Calu3 (cell line): ENCODE data around the gene FOXP4. TPM values are rescaled to one million over a fixed set of nuclear protein-coding genes. Genes with fewer than 3 reads are reported as not detected.
A peak's percentile ranks its signal among the peaks of the same experiment; 100 is the strongest.

Experiments
- BruUV-seq: library from RNA; stranded (reverse); fragments of 400-500 nt; replicated peaks from 2 replicates; lab custom pipeline; 2021; lab: Mats Ljungman, UMichigan
- CTCF ChIA-PET: fragments of 300-600 bp; sonication (Branson Sonifier 250); formaldehyde crosslinking; loops from one replicate; lab custom pipeline; 2022; ENCODE audit warnings: antibody characterized with exemption; lab: Charles Lee
- DNase-seq: peaks from one replicate; pipeline ENCODE4 v3.0.0; 2022
- H3K27ac Mint-ChIP-seq: one replicate; pipeline ENCODE4 v1.8.0; 2022; ENCODE audit warnings: mixed read lengths; ENCODE audit not compliant: unreplicated experiment
- H3K27me3 Mint-ChIP-seq: one replicate; pipeline ENCODE4 v1.8.0; 2022; ENCODE audit warnings: mixed read lengths; ENCODE audit not compliant: unreplicated experiment
- H3K36me3 Mint-ChIP-seq: one replicate; pipeline ENCODE4 v1.8.0; 2022; ENCODE audit warnings: mild to moderate bottlenecking, moderate library complexity, mixed read lengths; ENCODE audit not compliant: insufficient read depth, unreplicated experiment
- H3K4me1 Mint-ChIP-seq: one replicate; pipeline ENCODE4 v1.8.0; 2022; ENCODE audit warnings: mild to moderate bottlenecking, low read depth, mixed read lengths; ENCODE audit not compliant: unreplicated experiment
- H3K4me3 Mint-ChIP-seq: one replicate; pipeline ENCODE4 v1.8.0; 2022; ENCODE audit warnings: mild to moderate bottlenecking, low read depth, moderate library complexity, mixed read lengths; ENCODE audit not compliant: unreplicated experiment
- H3K9me3 Mint-ChIP-seq: one replicate; pipeline ENCODE4 v1.8.0; 2022; ENCODE audit warnings: low read depth, mixed read lengths; ENCODE audit not compliant: unreplicated experiment
- CTCF ChIP-seq: fragments of 200-600 bp; IDR thresholded peaks from one replicate; pipeline ENCODE4 v1.8.0; 2022; ENCODE audit warnings: antibody characterized with exemption; ENCODE audit not compliant: unreplicated experiment
- intact Hi-C: fragments of 100-400 bp; cut with micrococcal nuclease; formaldehyde crosslinking; loops from one replicate; pipeline ENCODE4 v1.10.0; 2022; ENCODE audit not compliant: unreplicated experiment
- total RNA-seq: library from RNA; stranded (reverse); gene quantifications from 2 replicates; pipeline ENCODE4 v1.2.3, GENCODE V29; 2022

FOXP4 gene
- total RNA-seq, 1 experiment from 2014 or later: 47.8 TPM

GRCh38 chr6:41600499-41601247 is 54.5 kb downstream of the FOXP4 start:
- TF ChIP-seq CTCF: no peak
- Mint-ChIP-seq H3K4me1 (peaks cover 8% of the 10 kb centered on the region), H3K36me3 (peaks cover 50% of the 10 kb centered on the region), H3K9me3 (no peaks in the 10 kb centered on the region), H3K27ac (no peak overlapping the region), H3K27me3 (peaks cover 8% of the 10 kb centered on the region), H3K4me3 (no peak overlapping the region)
- CTCF ChIA-PET: interaction anchor here (0.9 kb wide), 1 partner anchor 230 kb away, joined by 6 read pairs; no protein-coding TSS in a partner anchor
- BruUV-seq: no TSS peak
- DNase-seq: no peak
- intact Hi-C loops: loop anchor here (5.0 kb wide), 1 partner anchor 177 kb away; the partner anchor contains the start of gene FRS3

- TF ChIP-seq CTCF: no peak
- CTCF ChIA-PET: no interaction called here
- peaks cover 8% of the 10 kb centered on the region for H3K4me1 Mint-ChIP-seq
- H3K4me3 Mint-ChIP-seq: no peak overlapping the region
- H3K9me3 Mint-ChIP-seq: no peaks in the 10 kb centered on the region
- BruUV-seq: no TSS peak
- peaks cover 53% of the 10 kb centered on the region for H3K36me3 Mint-ChIP-seq
- H3K27me3 Mint-ChIP-seq: peaks cover 13% of the 10 kb centered on the region
- no peak for DNase-seq
- intact Hi-C loops: loop anchor here (5.0 kb wide), 1 partner anchor 176 kb away; the partner anchor contains the start of gene FRS3
- H3K27ac Mint-ChIP-seq: no peak overlapping the region
Observed at GRCh38 chr6:41601248-41601549, 55.0 kb downstream of the FOXP4 start.

- Mint-ChIP-seq H3K27ac (peak overlapping the region; percentile 44), H3K27me3 (peaks cover 21% of the 10 kb centered on the region), H3K9me3 (no peaks in the 10 kb centered on the region), H3K4me1 (peaks cover 8% of the 10 kb centered on the region), H3K36me3 (peaks cover 47% of the 10 kb centered on the region), H3K4me3 (no peak overlapping the region)
- no TSS peak for BruUV-seq
- CTCF ChIA-PET: interaction anchor here (0.7 to 2.7 kb wide), 7 partner anchors 66 to 234 kb away, joined by 3 to 18 read pairs (median 5); no protein-coding TSS in a partner anchor
- no peak for DNase-seq
- intact Hi-C loops: loop anchor here (5.0 kb wide), 1 partner anchor 175 kb away; the partner anchor contains the start of gene FRS3
- no peak for TF ChIP-seq CTCF
Observed at GRCh38 chr6:41602422-41602743, 56.2 kb downstream of the FOXP4 start.

- intact Hi-C loops: loop anchor here (1.0 to 5.0 kb wide), 3 partner anchors 79 to 236 kb away; partner anchors contain the start of gene FRS3
- Mint-ChIP-seq H3K9me3 (no peaks in the 10 kb centered on the region), H3K36me3 (peaks cover 42% of the 10 kb centered on the region), H3K27me3 (peaks cover 21% of the 10 kb centered on the region), H3K4me3 (no peak overlapping the region), H3K27ac (no peak overlapping the region), H3K4me1 (peaks cover 8% of the 10 kb centered on the region)
- TF ChIP-seq CTCF: peak; percentile 88
- BruUV-seq: TSS peak; percentile 18
- peak; percentile 90 for DNase-seq
- CTCF ChIA-PET: interaction anchor here (0.5 to 2.7 kb wide), 9 partner anchors 16 to 235 kb away, joined by 3 to 18 read pairs (median 5); no protein-coding TSS in a partner anchor
Observed at GRCh38 chr6:41602864-41603608, 56.9 kb downstream of the FOXP4 start.
